Measurements from ENCODE around the gene RNF152.

The RNF152 gene

GRCh38 chr18:61893971-61894750 is 1.4 kb upstream of the RNF152 start:
- peak; percentile 79 for DNase-seq

GRCh38 chr18:61893309-61893970 is 633 bp upstream of the RNF152 start:
- DNase-seq, result peak; percentile 38

- DNase-seq, result no peak
These were observed 913 bp downstream of the RNF152 start for GRCh38 chr18:61891894-61892293.

- no peak for DNase-seq
These were observed 1.5 kb downstream of the RNF152 start for GRCh38 chr18:61891271-61891670.

GRCh38 chr18:61890344-61890743 is 2.5 kb downstream of the RNF152 start:
- no peak for DNase-seq

- DNase-seq, result no peak
These were observed 3.3 kb downstream of the RNF152 start for GRCh38 chr18:61889541-61889940.

- DNase-seq, result no peak
These were observed 4.2 kb downstream of the RNF152 start for GRCh38 chr18:61888622-61889021.

GRCh38 chr18:61887838-61888237 is 5.0 kb downstream of the RNF152 start:
- no peak for DNase-seq

- DNase-seq, result no peak
These were observed 9.3 kb downstream of the RNF152 start for GRCh38 chr18:61883547-61883946.

GRCh38 chr18:61882296-61883004 is 10.4 kb downstream of the RNF152 start:
- DNase-seq, result no peak

GRCh38 chr18:61876899-61877298 is 15.9 kb downstream of the RNF152 start:
- no peak for DNase-seq

- no peak for DNase-seq
These were observed 22.7 kb downstream of the RNF152 start for GRCh38 chr18:61870151-61870550.

GRCh38 chr18:61869636-61870035 is 23.2 kb downstream of the RNF152 start:
- no peak for DNase-seq

GRCh38 chr18:61865466-61866175 is 27.2 kb downstream of the RNF152 start:
- no peak for DNase-seq

GRCh38 chr18:61861372-61861771 is 31.4 kb downstream of the RNF152 start:
- no peak for DNase-seq

- no peak for DNase-seq
These were observed 32.5 kb downstream of the RNF152 start for GRCh38 chr18:61860302-61860701.

GRCh38 chr18:61859113-61859512 is 33.7 kb downstream of the RNF152 start:
- DNase-seq, result no peak

GRCh38 chr18:61856678-61857077 is 36.1 kb downstream of the RNF152 start:
- DNase-seq, result no peak

- DNase-seq, result no peak
These were observed 37.1 kb downstream of the RNF152 start for GRCh38 chr18:61855449-61856378.

- DNase-seq, result no peak
These were observed 38.0 kb downstream of the RNF152 start for GRCh38 chr18:61854578-61855448.

GRCh38 chr18:61853855-61854254 is 39.0 kb downstream of the RNF152 start:
- DNase-seq, result no peak
